Measurements from ENCODE around the gene ELK4.

ELK4 gene

DNA sequence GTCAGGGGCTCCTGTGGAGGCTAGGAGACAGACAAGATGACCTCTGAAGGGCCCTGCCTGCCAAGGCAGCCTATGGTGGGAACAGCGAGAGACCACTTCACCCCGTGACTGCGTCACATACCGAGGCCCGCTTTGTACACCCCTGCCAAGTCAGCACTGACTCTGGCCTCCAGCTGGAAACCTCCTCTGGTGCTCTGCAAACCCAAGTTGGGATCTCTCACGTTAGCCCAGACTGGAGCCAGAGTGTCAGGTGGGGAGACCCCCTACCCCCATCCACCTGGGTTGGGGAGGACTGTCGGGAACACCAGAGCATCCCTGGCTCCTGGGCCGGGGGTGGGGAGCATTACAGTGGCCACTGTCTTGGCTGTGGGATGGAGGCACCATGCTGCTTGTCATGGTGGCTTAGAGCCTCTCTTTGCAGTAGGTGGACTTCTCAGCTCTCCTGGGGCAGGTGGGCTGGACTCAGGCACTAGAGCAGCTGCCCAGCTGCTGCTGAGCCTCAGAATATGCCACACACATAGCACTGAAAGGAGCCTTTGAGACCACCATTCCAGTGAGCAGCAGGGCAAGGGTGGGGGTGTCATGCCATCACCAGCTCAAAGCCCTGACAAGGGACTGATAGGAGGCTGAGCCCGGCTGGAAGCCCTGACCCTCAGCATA is 50.4 kb downstream of the ELK4 start:
- Histone ChIP-seq H3K4me1 (ENCODE audit: low read length) (no peaks in the 10 kb centered on the region), H3K27me3 (ENCODE audit: low read depth, low read length) (peaks cover 45% of the 10 kb centered on the region), H4K20me1 (ENCODE audit: insufficient read depth, low read length) (no peaks in the 10 kb centered on the region), H3K36me3 (replicated peaks; ENCODE audit: low read depth, low read length) (no peaks in the 10 kb centered on the region), H3K9ac (ENCODE audit: low read length) (no peak overlapping the region), H3K4me2 (ENCODE audit: low read length) (no peak overlapping the region), H2AFZ (ENCODE audit: low read depth, low read length) (no peak overlapping the region), H3K9me3 (ENCODE audit: insufficient read depth, low read length) (no peaks in the 10 kb centered on the region), H3K79me2 (ENCODE audit: low read length) (no peaks in the 10 kb centered on the region), H3K27ac (ENCODE audit: low read length) (no peak overlapping the region), H3K4me3 (ENCODE audit: low read length) (no peak overlapping the region)
- TF ChIP-seq EZH2phosphoT487 (IDR thresholded peaks at IDR 0.05; ENCODE audit: low read depth), result no peak
- TF ChIP-seq, protein P1, sequence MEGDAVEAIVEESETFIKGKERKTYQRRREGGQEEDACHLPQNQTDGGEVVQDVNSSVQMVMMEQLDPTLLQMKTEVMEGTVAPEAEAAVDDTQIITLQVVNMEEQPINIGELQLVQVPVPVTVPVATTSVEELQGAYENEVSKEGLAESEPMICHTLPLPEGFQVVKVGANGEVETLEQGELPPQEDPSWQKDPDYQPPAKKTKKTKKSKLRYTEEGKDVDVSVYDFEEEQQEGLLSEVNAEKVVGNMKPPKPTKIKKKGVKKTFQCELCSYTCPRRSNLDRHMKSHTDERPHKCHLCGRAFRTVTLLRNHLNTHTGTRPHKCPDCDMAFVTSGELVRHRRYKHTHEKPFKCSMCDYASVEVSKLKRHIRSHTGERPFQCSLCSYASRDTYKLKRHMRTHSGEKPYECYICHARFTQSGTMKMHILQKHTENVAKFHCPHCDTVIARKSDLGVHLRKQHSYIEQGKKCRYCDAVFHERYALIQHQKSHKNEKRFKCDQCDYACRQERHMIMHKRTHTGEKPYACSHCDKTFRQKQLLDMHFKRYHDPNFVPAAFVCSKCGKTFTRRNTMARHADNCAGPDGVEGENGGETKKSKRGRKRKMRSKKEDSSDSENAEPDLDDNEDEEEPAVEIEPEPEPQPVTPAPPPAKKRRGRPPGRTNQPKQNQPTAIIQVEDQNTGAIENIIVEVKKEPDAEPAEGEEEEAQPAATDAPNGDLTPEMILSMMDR (IDR thresholded peaks at IDR 0.05; ENCODE audit: low read depth, low read length), result no peak

DNA sequence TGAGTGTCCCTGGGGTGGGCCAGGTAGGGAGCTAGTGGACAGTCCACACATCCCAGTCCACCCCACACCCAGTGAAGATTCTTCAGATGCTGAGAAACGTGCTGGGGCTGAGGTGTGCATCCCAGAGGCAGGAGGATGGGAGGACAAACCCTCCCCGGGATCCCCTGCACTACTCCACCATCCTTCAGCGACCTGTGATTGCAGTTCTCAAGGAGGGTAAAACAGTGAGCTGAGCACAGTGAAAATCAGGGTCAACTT is 51.0 kb downstream of the ELK4 start:
- peaks cover 51% of the 10 kb centered on the region for H3K27me3 ChIP-seq (ENCODE audit: low read depth, low read length)
- no peak overlapping the region for H3K4me3 ChIP-seq (ENCODE audit: low read length)
- H3K79me2 ChIP-seq (ENCODE audit: low read length), result no peaks in the 10 kb centered on the region
- no peak overlapping the region for H3K9ac ChIP-seq (ENCODE audit: low read length)
- H3K36me3 ChIP-seq (replicated peaks; ENCODE audit: low read depth, low read length), result no peaks in the 10 kb centered on the region
- TF ChIP-seq EZH2phosphoT487 (IDR thresholded peaks at IDR 0.05; ENCODE audit: low read depth), result no peak
- TF ChIP-seq, protein P1 (IDR thresholded peaks at IDR 0.05; ENCODE audit: low read depth, low read length), result no peak
- no peaks in the 10 kb centered on the region for H4K20me1 ChIP-seq (ENCODE audit: insufficient read depth, low read length)
- H3K4me1 ChIP-seq (ENCODE audit: low read length), result no peaks in the 10 kb centered on the region
- H3K4me2 ChIP-seq (ENCODE audit: low read length), result no peak overlapping the region
- H3K27ac ChIP-seq (ENCODE audit: low read length), result no peak overlapping the region
- H2AFZ ChIP-seq (ENCODE audit: low read depth, low read length), result no peak overlapping the region
- no peaks in the 10 kb centered on the region for H3K9me3 ChIP-seq (ENCODE audit: insufficient read depth, low read length)

DNA sequence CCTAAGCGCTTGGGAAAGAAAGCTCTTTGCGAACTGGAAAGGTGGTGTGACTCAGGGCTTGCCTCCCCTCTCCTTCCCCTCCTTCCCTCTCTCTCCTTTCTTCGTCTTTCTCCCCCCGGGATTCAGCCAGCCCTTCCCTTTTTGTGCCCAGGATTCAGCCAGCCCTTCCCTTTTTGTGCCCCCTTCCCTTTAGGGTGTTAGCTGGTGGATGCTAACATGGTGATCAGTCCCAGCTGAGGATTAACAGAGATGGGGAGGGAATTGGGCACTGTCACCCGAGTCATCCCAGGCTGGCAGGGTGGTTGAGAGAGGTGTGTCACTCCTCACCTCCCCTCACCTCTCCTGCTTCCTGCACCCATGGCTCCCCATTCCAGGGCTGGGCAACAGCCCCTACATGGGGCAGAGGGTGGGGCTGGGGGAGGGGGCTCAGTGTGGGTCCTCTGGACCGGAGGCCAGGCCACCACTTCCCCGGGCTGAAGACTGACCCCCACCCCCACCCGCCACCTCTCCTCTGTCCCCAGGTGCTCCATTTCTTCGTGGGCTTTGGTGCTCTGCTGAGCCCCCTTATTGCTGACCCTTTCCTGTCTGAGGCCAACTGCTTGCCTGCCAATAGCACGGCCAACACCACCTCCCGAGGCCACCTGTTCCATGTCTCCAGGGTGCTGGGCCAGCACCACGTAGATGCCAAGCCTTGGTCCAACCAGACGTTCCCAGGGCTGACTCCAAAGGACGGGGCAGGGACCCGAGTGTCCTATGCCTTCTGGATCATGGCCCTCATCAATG is 51.5 kb downstream of the ELK4 start:
- no peaks in the 10 kb centered on the region for H3K79me2 ChIP-seq (ENCODE audit: low read length)
- H3K4me1 ChIP-seq (ENCODE audit: low read length), result no peaks in the 10 kb centered on the region
- H3K27me3 ChIP-seq (ENCODE audit: low read depth, low read length), result peaks cover 52% of the 10 kb centered on the region
- no peak overlapping the region for H3K27ac ChIP-seq (ENCODE audit: low read length)
- no peaks in the 10 kb centered on the region for H3K36me3 ChIP-seq (replicated peaks; ENCODE audit: low read depth, low read length)
- no peaks in the 10 kb centered on the region for H3K9me3 ChIP-seq (ENCODE audit: insufficient read depth, low read length)
- H3K4me2 ChIP-seq (ENCODE audit: low read length), result no peak overlapping the region
- H3K9ac ChIP-seq (ENCODE audit: low read length), result no peak overlapping the region
- TF ChIP-seq EZH2phosphoT487 (IDR thresholded peaks at IDR 0.05; ENCODE audit: low read depth), result no peak
- TF ChIP-seq, protein P1 (IDR thresholded peaks at IDR 0.05; ENCODE audit: low read depth, low read length), result no peak
- H4K20me1 ChIP-seq (ENCODE audit: insufficient read depth, low read length), result no peaks in the 10 kb centered on the region
- H3K4me3 ChIP-seq (ENCODE audit: low read length), result no peak overlapping the region
- no peak overlapping the region for H2AFZ ChIP-seq (ENCODE audit: low read depth, low read length)

DNA sequence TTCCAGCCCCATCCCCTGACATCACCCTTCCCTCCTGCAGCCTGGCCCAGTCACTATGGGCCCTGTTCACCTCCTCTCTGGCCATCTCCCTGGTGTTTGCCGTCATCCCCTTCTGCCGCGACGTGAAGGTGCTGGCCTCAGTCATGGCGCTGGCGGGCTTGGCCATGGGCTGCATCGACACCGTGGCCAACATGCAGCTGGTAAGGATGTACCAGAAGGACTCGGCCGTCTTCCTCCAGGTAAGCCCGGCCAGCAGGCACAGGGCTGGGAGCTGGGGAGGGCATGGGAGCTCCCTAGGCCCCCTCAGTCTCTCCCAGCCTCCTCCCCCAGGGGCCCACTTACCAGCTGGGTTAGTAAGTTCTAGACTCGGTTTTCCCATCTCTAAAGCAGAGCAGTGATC is 52.1 kb downstream of the ELK4 start:
- Histone ChIP-seq H3K9ac (ENCODE audit: low read length) (no peak overlapping the region), H3K4me3 (ENCODE audit: low read length) (no peak overlapping the region), H2AFZ (ENCODE audit: low read depth, low read length) (no peak overlapping the region), H4K20me1 (ENCODE audit: insufficient read depth, low read length) (no peaks in the 10 kb centered on the region), H3K4me2 (ENCODE audit: low read length) (no peak overlapping the region), H3K79me2 (ENCODE audit: low read length) (no peaks in the 10 kb centered on the region), H3K4me1 (ENCODE audit: low read length) (no peaks in the 10 kb centered on the region), H3K27me3 (ENCODE audit: low read depth, low read length) (peaks cover 57% of the 10 kb centered on the region), H3K27ac (ENCODE audit: low read length) (no peak overlapping the region), H3K36me3 (replicated peaks; ENCODE audit: low read depth, low read length) (no peaks in the 10 kb centered on the region), H3K9me3 (ENCODE audit: insufficient read depth, low read length) (no peaks in the 10 kb centered on the region)
- TF ChIP-seq, protein P1 (IDR thresholded peaks at IDR 0.05; ENCODE audit: low read depth, low read length), result no peak
- no peak for TF ChIP-seq EZH2phosphoT487 (IDR thresholded peaks at IDR 0.05; ENCODE audit: low read depth)

Data from OCI-LY3 (cell line).